ENCODE measurements around the gene TWF2. TPM values are rescaled to one million over a fixed set of nuclear protein-coding genes. Genes with fewer than 3 reads are reported as not detected.

TWF2 gene
- total and polyA plus RNA-seq, 2 experiments from 2014 or later, result 42.3 to 53.0 TPM

- H3K9me3 ChIP-seq (ENCODE audit: low read depth), result no peaks in the 10 kb centered on the region
- no peaks in the 10 kb centered on the region for H3K27me3 ChIP-seq
- H3K4me1 ChIP-seq (ENCODE audit: low read depth), result no peaks in the 10 kb centered on the region
- H3K27ac ChIP-seq, result no peak overlapping the region
- no peak overlapping the region for H3K4me3 ChIP-seq
- DNase-seq (ENCODE audit: low read depth in 1 of 2, low spot score in 1 of 2), result no peak
- TF ChIP-seq CTCF (IDR thresholded peaks at IDR 0.05; ENCODE audit: low read depth, low read length), result no peak
- peaks cover 61% of the 10 kb centered on the region for H3K36me3 ChIP-seq
Observed at GRCh38 chr3:52213901-52214300, 25.1 kb downstream of the TWF2 start.

DNA sequence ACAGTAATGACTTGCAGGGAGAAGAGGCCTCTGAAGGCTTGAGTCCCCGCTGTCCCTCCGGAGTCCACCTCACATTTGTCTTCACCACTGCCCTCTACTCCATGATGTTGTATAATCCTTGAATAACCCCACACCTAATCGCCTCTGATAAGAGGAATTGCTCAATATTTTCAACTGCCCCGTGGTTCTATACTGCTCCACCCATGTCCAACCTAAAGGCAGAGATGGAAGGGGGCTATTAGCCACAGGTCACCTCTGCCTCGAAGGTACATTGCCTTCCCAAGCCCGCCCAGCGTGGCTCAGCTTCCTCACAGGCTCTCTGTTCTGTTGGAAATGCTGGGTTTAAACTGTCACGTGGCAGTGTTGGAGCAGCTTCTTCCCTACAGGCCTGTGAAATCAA lies 26.0 kb downstream of the TWF2 start:
- no peaks in the 10 kb centered on the region for H3K4me1 ChIP-seq (ENCODE audit: low read depth)
- peaks cover 70% of the 10 kb centered on the region for H3K36me3 ChIP-seq
- no peak for DNase-seq (ENCODE audit: low read depth in 1 of 2, low spot score in 1 of 2)

GRCh38 chr3:52211268-52211891 lies 27.6 kb downstream of the TWF2 start:
- peaks cover 83% of the 10 kb centered on the region for H3K36me3 ChIP-seq
- H3K27me3 ChIP-seq, result no peaks in the 10 kb centered on the region
- H3K9me3 ChIP-seq (ENCODE audit: low read depth), result no peaks in the 10 kb centered on the region
- no peak for DNase-seq (ENCODE audit: low read depth in 1 of 2, low spot score in 1 of 2)
- TF ChIP-seq CTCF (IDR thresholded peaks at IDR 0.05; ENCODE audit: low read depth, low read length), result no peak
- no peak overlapping the region for H3K27ac ChIP-seq
- no peaks in the 10 kb centered on the region for H3K4me1 ChIP-seq (ENCODE audit: low read depth)
- H3K4me3 ChIP-seq, result no peak overlapping the region

More for the DNA sequence above, 26.0 kb downstream of the TWF2 start:
- no peak for TF ChIP-seq CTCF (IDR thresholded peaks at IDR 0.05; ENCODE audit: low read depth, low read length)
- no peak overlapping the region for H3K27ac ChIP-seq
- H3K27me3 ChIP-seq, result no peaks in the 10 kb centered on the region
- no peak overlapping the region for H3K4me3 ChIP-seq
- H3K9me3 ChIP-seq (ENCODE audit: low read depth), result no peaks in the 10 kb centered on the region

DNA sequence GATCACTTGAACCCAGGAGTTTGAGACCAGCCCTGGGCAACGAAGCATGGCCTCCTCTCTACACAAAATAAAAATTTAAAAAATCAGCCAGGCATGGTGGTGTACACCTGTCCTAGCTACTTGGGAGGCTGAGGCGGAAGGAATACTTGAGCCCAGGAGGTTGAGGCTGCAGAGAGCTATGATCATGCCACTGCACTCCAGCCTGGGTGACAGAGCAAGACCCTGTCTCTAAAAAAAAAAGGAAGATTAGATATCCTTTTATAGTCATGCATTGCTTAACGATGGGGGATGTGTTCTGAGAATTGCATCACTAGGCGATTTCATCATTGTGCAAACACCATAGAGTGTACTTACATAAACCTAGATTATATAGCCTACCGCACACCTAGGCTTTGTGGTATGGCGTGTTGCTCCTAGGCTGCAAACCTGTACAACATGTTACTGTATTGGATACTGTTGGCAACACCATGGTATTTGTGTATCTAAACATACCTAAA lies 28.4 kb downstream of the TWF2 start:
- Histone ChIP-seq H3K4me3 (no peak overlapping the region), H3K4me1 (ENCODE audit: low read depth) (no peaks in the 10 kb centered on the region), H3K9me3 (ENCODE audit: low read depth) (no peaks in the 10 kb centered on the region), H3K36me3 (peaks cover 90% of the 10 kb centered on the region), H3K27ac (no peak overlapping the region), H3K27me3 (no peaks in the 10 kb centered on the region)
- no peak for TF ChIP-seq CTCF (IDR thresholded peaks at IDR 0.05; ENCODE audit: low read depth, low read length)
- DNase-seq (ENCODE audit: low read depth in 1 of 2, low spot score in 1 of 2), result peak in 1 of 2 donors; percentile 91

GRCh38 chr3:52210037-52210436 lies 28.9 kb downstream of the TWF2 start:
- peaks cover 92% of the 10 kb centered on the region for H3K36me3 ChIP-seq
- H3K4me1 ChIP-seq (ENCODE audit: low read depth), result no peaks in the 10 kb centered on the region
- no peak overlapping the region for H3K4me3 ChIP-seq
- no peak for DNase-seq (ENCODE audit: low read depth in 1 of 2, low spot score in 1 of 2)
- no peaks in the 10 kb centered on the region for H3K27me3 ChIP-seq
- no peak for TF ChIP-seq CTCF (IDR thresholded peaks at IDR 0.05; ENCODE audit: low read depth, low read length)
- H3K27ac ChIP-seq, result no peak overlapping the region
- no peaks in the 10 kb centered on the region for H3K9me3 ChIP-seq (ENCODE audit: low read depth)

Measured in cardiac muscle cell (in vitro differentiated cells and primary cell).